H1 (cell line): Measurements from ENCODE around the gene LSM5.

Experiments used
- ASH2L ChIP-seq: fragments of 200-600, 300-600 bp; sonication (generic); IDR thresholded peaks from one replicate; pipeline ENCODE4 v1.7.1; 2017; ENCODE audit warnings: low read length
- CHD1 ChIP-seq: IDR thresholded peaks from 2 replicates; pipeline ENCODE4 v1.6.1; 2012; ENCODE audit warnings: low read depth, low read length, improper control_type of control experiment
- EP300 ChIP-seq, 2 experiments: IDR thresholded peaks; 1 replicate in 1 of 2; 2 replicates in 1 of 2; pipeline ENCODE4 v1.6.1; 2011 to 2012; ENCODE audit warnings: low read depth in 2 of 2, low read length in 2 of 2, mild to moderate bottlenecking in 2 of 2, borderline replicate concordance in 1 of 2, inconsistent platforms in 1 of 2, moderate library complexity in 1 of 2
- KDM1A ChIP-seq: fragments of 200-600, 300-600 bp; sonication (generic); IDR thresholded peaks from 2 replicates; pipeline ENCODE4 v1.7.1; 2016; ENCODE audit warnings: mild to moderate bottlenecking, low read length, borderline replicate concordance
- MAFK ChIP-seq: IDR thresholded peaks from 2 replicates; pipeline ENCODE4 v1.6.1; 2012; ENCODE audit warnings: low read depth, mild to moderate bottlenecking, improper control_type of control experiment, low read length
- POLR2AphosphoS5 ChIP-seq: IDR thresholded peaks from 2 replicates; pipeline ENCODE4 v1.6.1; 2011; ENCODE audit warnings: low read depth, low read length
- SIN3A ChIP-seq, 2 experiments: IDR thresholded peaks in 1 of 2; conservative IDR thresholded peaks in 1 of 2; 2 replicates each; pipeline ENCODE4 v1.6.1; 2011 to 2012; ENCODE audit warnings: low read length in 2 of 2, improper control_type of control experiment in 1 of 2, low read depth in 1 of 2, mild to moderate bottlenecking in 1 of 2
- TAF1 ChIP-seq: IDR thresholded peaks from 2 replicates; pipeline ENCODE4 v1.6.1; 2011; ENCODE audit warnings: mild to moderate bottlenecking, low read depth, low read length
- TF ChIP-seq, protein P1 (sequence below), 3 experiments: IDR thresholded peaks; 1 replicate in 2 of 3; 2 replicates in 1 of 3; pipeline versions ENCODE4 v1.5.1 to v1.6.1; 2011; ENCODE audit warnings: low read length in 3 of 3, mild to moderate bottlenecking in 3 of 3, inconsistent platforms in 2 of 3, low read depth in 1 of 3, moderate library complexity in 1 of 3; ENCODE audit not compliant: insufficient read depth in 1 of 3; ENCODE audit errors: control extremely low read depth in 1 of 3
- TF ChIP-seq, protein P2 (sequence below): IDR thresholded peaks from 2 replicates; pipeline ENCODE4 v1.6.1; 2012; ENCODE audit warnings: inconsistent platforms

- TF ChIP-seq, protein P1, sequence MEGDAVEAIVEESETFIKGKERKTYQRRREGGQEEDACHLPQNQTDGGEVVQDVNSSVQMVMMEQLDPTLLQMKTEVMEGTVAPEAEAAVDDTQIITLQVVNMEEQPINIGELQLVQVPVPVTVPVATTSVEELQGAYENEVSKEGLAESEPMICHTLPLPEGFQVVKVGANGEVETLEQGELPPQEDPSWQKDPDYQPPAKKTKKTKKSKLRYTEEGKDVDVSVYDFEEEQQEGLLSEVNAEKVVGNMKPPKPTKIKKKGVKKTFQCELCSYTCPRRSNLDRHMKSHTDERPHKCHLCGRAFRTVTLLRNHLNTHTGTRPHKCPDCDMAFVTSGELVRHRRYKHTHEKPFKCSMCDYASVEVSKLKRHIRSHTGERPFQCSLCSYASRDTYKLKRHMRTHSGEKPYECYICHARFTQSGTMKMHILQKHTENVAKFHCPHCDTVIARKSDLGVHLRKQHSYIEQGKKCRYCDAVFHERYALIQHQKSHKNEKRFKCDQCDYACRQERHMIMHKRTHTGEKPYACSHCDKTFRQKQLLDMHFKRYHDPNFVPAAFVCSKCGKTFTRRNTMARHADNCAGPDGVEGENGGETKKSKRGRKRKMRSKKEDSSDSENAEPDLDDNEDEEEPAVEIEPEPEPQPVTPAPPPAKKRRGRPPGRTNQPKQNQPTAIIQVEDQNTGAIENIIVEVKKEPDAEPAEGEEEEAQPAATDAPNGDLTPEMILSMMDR (IDR thresholded peaks at IDR 0.05; ENCODE audit: control extremely low read depth in 1 of 3, insufficient read depth in 1 of 3, low read depth in 1 of 3, low read length in 3 of 3) = no peak
- TF ChIP-seq, protein P2, sequence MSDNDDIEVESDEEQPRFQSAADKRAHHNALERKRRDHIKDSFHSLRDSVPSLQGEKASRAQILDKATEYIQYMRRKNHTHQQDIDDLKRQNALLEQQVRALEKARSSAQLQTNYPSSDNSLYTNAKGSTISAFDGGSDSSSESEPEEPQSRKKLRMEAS = no peak
- TF ChIP-seq KDM1A (no peak), SIN3A (conservative IDR thresholded peaks at IDR 0.05 in 1 of 2, IDR thresholded peaks at IDR 0.05 in 1 of 2; ENCODE audit: low read depth in 1 of 2, low read length in 2 of 2) (no peak), POLR2AphosphoS5 (no peak), CHD1 (no peak), EP300 (IDR thresholded peaks at IDR 0.05; ENCODE audit: borderline replicate concordance in 1 of 2, low read depth in 2 of 2, low read length in 2 of 2) (no peak), MAFK (no peak), ASH2L (no peak), TAF1 (no peak)
Measured at GRCh38 chr7:32476816-32477648, 13.1 kb downstream of the LSM5 start.
